Iris pigment epithelial cell (primary cell): ENCODE results near the gene IFNL4.
"Not testable (repeated sequence)": the region's sequence is repeated elsewhere in the genome, so short reads cannot be mapped to it uniquely, and the experiment has no call there.

Source experiments
- DNase-seq: peaks from one replicate; pipeline ENCODE4 v3.0.0-alpha.2; 2011; ENCODE audit warnings: low read depth

IFNL4 gene

GRCh38 chr19:39223703-39224279 lies 24.9 kb downstream of the IFNL4 start:
- peak; percentile 57 for DNase-seq

- not testable (repeated sequence) for DNase-seq
Measured at GRCh38 chr19:39219108-39219507, 29.5 kb downstream of the IFNL4 start.

- DNase-seq = no peak
Measured at GRCh38 chr19:39218230-39219007, 30.2 kb downstream of the IFNL4 start.

- DNase-seq = no peak
Measured at GRCh38 chr19:39217094-39217493, 31.6 kb downstream of the IFNL4 start.

- not testable (repeated sequence) for DNase-seq
Measured at GRCh38 chr19:39215323-39215722, 33.3 kb downstream of the IFNL4 start.

- peak; percentile 9 for DNase-seq
Measured at GRCh38 chr19:39212375-39212742, 36.3 kb downstream of the IFNL4 start.

- DNase-seq = peak; percentile 53
Measured at GRCh38 chr19:39211731-39212374, 36.8 kb downstream of the IFNL4 start.

- no peak for DNase-seq
Measured at GRCh38 chr19:39209196-39209595, 39.5 kb downstream of the IFNL4 start.

- no peak for DNase-seq
Measured at GRCh38 chr19:39208175-39208795, 40.4 kb downstream of the IFNL4 start.

GRCh38 chr19:39207293-39207836 lies 41.3 kb downstream of the IFNL4 start:
- no peak for DNase-seq

- no peak for DNase-seq
Measured at GRCh38 chr19:39206122-39206521, 42.5 kb downstream of the IFNL4 start.

- DNase-seq = no peak
Measured at GRCh38 chr19:39205449-39205764, 43.2 kb downstream of the IFNL4 start.

- DNase-seq = no peak
Measured at GRCh38 chr19:39203372-39204341, 45.0 kb downstream of the IFNL4 start, which contains the start of gene SYCN. SYCN (minus strand) TSS chr19:39204263; CDS start chr19:39204254, 9 bp downstream.

- DNase-seq = no peak
Measured at GRCh38 chr19:39202998-39203355, 45.7 kb downstream of the IFNL4 start.

GRCh38 chr19:39200803-39201115 lies 47.9 kb downstream of the IFNL4 start:
- no peak for DNase-seq

- no peak for DNase-seq
Measured at GRCh38 chr19:39200066-39200802, 48.4 kb downstream of the IFNL4 start.

- peak; percentile 31 for DNase-seq
Measured at GRCh38 chr19:39199025-39199424, 49.6 kb downstream of the IFNL4 start.

GRCh38 chr19:39197808-39198207 lies 50.8 kb downstream of the IFNL4 start:
- no peak for DNase-seq

- DNase-seq = no peak
Measured at GRCh38 chr19:39196860-39197562, 51.6 kb downstream of the IFNL4 start, which contains the start of gene NCCRP1. NCCRP1 (plus strand) TSS chr19:39196964; CDS start chr19:39196983, 19 bp downstream.

- no peak for DNase-seq
Measured at GRCh38 chr19:39196320-39196719, 52.3 kb downstream of the IFNL4 start.
